Endothelial cell of umbilical vein (primary cell): ENCODE results near the gene ZBTB26. TPM values are rescaled to one million over a fixed set of nuclear protein-coding genes. Genes with fewer than 3 reads are reported as not detected.

Experiments
- BruUV-seq: library from RNA; stranded (reverse); fragments of 400-500 nt; replicated peaks from 2 replicates; lab custom pipeline; 2021; lab: Mats Ljungman, UMichigan
- CTCF ChIA-PET: fragments of 300-600, 350-600 bp; sonication (Branson Sonifier 250); formaldehyde crosslinking; loops from one replicate; lab custom pipeline; 2021; ENCODE audit warnings: antibody characterized with exemption, inconsistent platforms; lab: Charles Lee
- POLR2A ChIA-PET: fragments of 300-600, 350-600 bp; sonication (Branson Sonifier 250); formaldehyde crosslinking; loops from one replicate; lab custom pipeline; 2021; ENCODE audit warnings: antibody characterized with exemption, inconsistent platforms; lab: Charles Lee
- DNase-seq: peaks from one replicate; pipeline ENCODE4 v3.0.0-alpha.2; 2011; ENCODE audit warnings: low read depth, low spot score
- FAIRE-seq: peaks from 2 replicates; lab custom pipeline; 2011; peaks lifted over from hg19 to GRCh38; lab: Jason Lieb, UNC
- H2AFZ ChIP-seq: 2 replicates; pipeline ENCODE4 v1.6.0; 2012; ENCODE audit warnings: low read depth, low read length, control low read depth, inconsistent platforms
- H3K27ac ChIP-seq: 2 replicates; pipeline ENCODE4 v1.5.1; 2011; ENCODE audit warnings: low read depth, mild to moderate bottlenecking, control low read depth, low read length, moderate library complexity; ENCODE audit not compliant: insufficient read depth
- H3K27me3 ChIP-seq, 2 experiments: 2 replicates each; pipeline versions ENCODE4 v1.6.0 to v1.6.1; 2011; ENCODE audit warnings: low read length in 2 of 2, mixed read lengths in 1 of 2; ENCODE audit not compliant: control insufficient read depth in 2 of 2, insufficient read depth in 2 of 2
- H3K36me3 ChIP-seq, 2 experiments: 2 replicates in 1 of 2; 3 replicates in 1 of 2; pipeline ENCODE4 v1.5.1; 2011; ENCODE audit warnings: low read length in 2 of 2, mild to moderate bottlenecking in 1 of 2, moderate library complexity in 1 of 2; ENCODE audit not compliant: control insufficient read depth in 2 of 2, insufficient read depth in 2 of 2; ENCODE audit errors: extremely low read depth in 1 of 2
- H3K4me1 ChIP-seq: 3 replicates; pipeline ENCODE4 v1.5.1; 2011; ENCODE audit warnings: mild to moderate bottlenecking, low read length; ENCODE audit not compliant: control insufficient read depth, insufficient read depth; ENCODE audit errors: extremely low read depth
- H3K4me2 ChIP-seq: 2 replicates; pipeline ENCODE4 v1.6.1; 2011; ENCODE audit warnings: low read length, control low read depth, mixed read lengths; ENCODE audit not compliant: insufficient read depth
- H3K4me3 ChIP-seq, 3 experiments: fragments of 200-600 bp in 1 of 3; sonication (generic), shearing (Covaris generic) in 1 of 3; replicated peaks in 1 of 3; 2 replicates each; pipeline ENCODE4 v1.5.1; 2011 to 2016; ENCODE audit warnings: control low read depth in 3 of 3, low read length in 3 of 3, mild to moderate bottlenecking in 2 of 3, inconsistent platforms in 1 of 3, low read depth in 1 of 3, moderate library complexity in 1 of 3; ENCODE audit not compliant: insufficient read depth in 1 of 3
- H3K79me2 ChIP-seq: 2 replicates; pipeline ENCODE4 v1.6.0; 2012; ENCODE audit warnings: low read length, inconsistent platforms; ENCODE audit not compliant: control insufficient read depth, insufficient read depth
- H3K9ac ChIP-seq: replicated peaks from 2 replicates; pipeline ENCODE3; 2011; ENCODE audit warnings: low read length, control low read depth; ENCODE audit not compliant: insufficient read depth; ENCODE audit errors: extremely low read depth
- H3K9me1 ChIP-seq: replicated peaks from 3 replicates; pipeline ENCODE4 v1.6.0; 2011; ENCODE audit warnings: mild to moderate bottlenecking, low read length; ENCODE audit not compliant: control insufficient read depth, insufficient read depth; ENCODE audit errors: extremely low read depth
- H3K9me3 ChIP-seq: replicated peaks from 2 replicates; pipeline ENCODE4 v1.5.1; 2012; ENCODE audit warnings: low read length, inconsistent platforms; ENCODE audit not compliant: control insufficient read depth, insufficient read depth
- H4K20me1 ChIP-seq: replicated peaks from 2 replicates; pipeline ENCODE3; 2011; ENCODE audit warnings: mild to moderate bottlenecking, low read length; ENCODE audit not compliant: control insufficient read depth, insufficient read depth; ENCODE audit errors: extremely low read depth
- CTCF ChIP-seq, 2 donors: IDR thresholded peaks; 1 replicate in 1 of 2; 2 replicates in 1 of 2; pipeline ENCODE4 v1.5.1; 2011; ENCODE audit warnings: low read length in 2 of 2, mild to moderate bottlenecking in 2 of 2, moderate library complexity in 2 of 2, control low read depth in 1 of 2, inconsistent platforms in 1 of 2, low read depth in 1 of 2; ENCODE audit not compliant: insufficient read depth in 1 of 2; ENCODE audit errors: extremely low read depth in 1 of 2
- EZH2 ChIP-seq: IDR thresholded peaks from 2 replicates; pipeline ENCODE4 v1.6.1; 2012; ENCODE audit warnings: borderline replicate concordance, low read depth, mild to moderate bottlenecking, moderate library complexity, low read length, inconsistent platforms; ENCODE audit not compliant: severe bottlenecking
- FOS ChIP-seq: IDR thresholded peaks from 2 replicates; pipeline ENCODE4 v1.6.1; 2011; ENCODE audit warnings: mild to moderate bottlenecking, low read length, moderate library complexity, borderline replicate concordance; ENCODE audit not compliant: insufficient read depth
- GATA2 ChIP-seq: IDR thresholded peaks from 2 replicates; pipeline ENCODE4 v1.7.0; 2011; ENCODE audit warnings: low read depth, mild to moderate bottlenecking, moderate library complexity, mixed read lengths, low read length; ENCODE audit not compliant: insufficient read length, insufficient read depth
- JUN ChIP-seq: IDR thresholded peaks from 2 replicates; pipeline ENCODE4 v1.6.1; 2011; ENCODE audit warnings: borderline replicate concordance, low read depth; ENCODE audit not compliant: insufficient read length, insufficient read depth
- MYC ChIP-seq: IDR thresholded peaks from one replicate; pipeline ENCODE4 v1.6.1; 2011; ENCODE audit warnings: mild to moderate bottlenecking, low read depth, low read length
- POLR2A ChIP-seq: IDR thresholded peaks from 2 replicates; pipeline ENCODE4 v1.6.1; 2012; ENCODE audit warnings: low read depth, mild to moderate bottlenecking, control low read depth, low read length
- POLR2AphosphoS5 ChIP-seq: IDR thresholded peaks from 2 replicates; pipeline ENCODE4 v1.6.1; 2012; ENCODE audit warnings: low read depth, mild to moderate bottlenecking, control low read depth, low read length, moderate library complexity; ENCODE audit not compliant: insufficient read depth
- dilution Hi-C: fragments of 300-500 bp; cut with MboI; formaldehyde crosslinking; loops from one replicate; pipeline ENCODE4 v1.15.0; 2019; ENCODE audit warnings: low sequenced_read_pairs; ENCODE audit not compliant: extremely low pct_ligation_motif_present
- intact Hi-C: fragments of 100-400 bp; cut with micrococcal nuclease; formaldehyde crosslinking; loops from one replicate; pipeline ENCODE4 v1.10.0; 2022
- polyA plus RNA-seq, 4 experiments: library from polyadenylated mRNA; depleted of rRNA in 3 of 4; stranded (reverse) in 3 of 4; unstranded in 1 of 4; fragments of >200 nt; gene quantifications; 2 replicates each; pipeline versions ENCODE4 v1.2.1 to v1.2.3, GENCODE V29; 2011 to 2012; ENCODE audit warnings: missing spikeins in 1 of 4
- total RNA-seq: library from RNA; stranded (reverse); gene quantifications from 2 replicates; pipeline ENCODE4 v1.2.3, GENCODE V29; 2021
- TF ChIP-seq, protein P1 (sequence below): IDR thresholded peaks from 2 replicates; pipeline ENCODE4 v1.6.1; 2011; ENCODE audit not compliant: insufficient read depth, insufficient read length

Gene ZBTB26
- total and polyA plus RNA-seq, 2 donors (not counting 3 experiments of a cell fraction or from before 2014, with no cell fraction given): 2.6 to 5.0 TPM

DNA sequence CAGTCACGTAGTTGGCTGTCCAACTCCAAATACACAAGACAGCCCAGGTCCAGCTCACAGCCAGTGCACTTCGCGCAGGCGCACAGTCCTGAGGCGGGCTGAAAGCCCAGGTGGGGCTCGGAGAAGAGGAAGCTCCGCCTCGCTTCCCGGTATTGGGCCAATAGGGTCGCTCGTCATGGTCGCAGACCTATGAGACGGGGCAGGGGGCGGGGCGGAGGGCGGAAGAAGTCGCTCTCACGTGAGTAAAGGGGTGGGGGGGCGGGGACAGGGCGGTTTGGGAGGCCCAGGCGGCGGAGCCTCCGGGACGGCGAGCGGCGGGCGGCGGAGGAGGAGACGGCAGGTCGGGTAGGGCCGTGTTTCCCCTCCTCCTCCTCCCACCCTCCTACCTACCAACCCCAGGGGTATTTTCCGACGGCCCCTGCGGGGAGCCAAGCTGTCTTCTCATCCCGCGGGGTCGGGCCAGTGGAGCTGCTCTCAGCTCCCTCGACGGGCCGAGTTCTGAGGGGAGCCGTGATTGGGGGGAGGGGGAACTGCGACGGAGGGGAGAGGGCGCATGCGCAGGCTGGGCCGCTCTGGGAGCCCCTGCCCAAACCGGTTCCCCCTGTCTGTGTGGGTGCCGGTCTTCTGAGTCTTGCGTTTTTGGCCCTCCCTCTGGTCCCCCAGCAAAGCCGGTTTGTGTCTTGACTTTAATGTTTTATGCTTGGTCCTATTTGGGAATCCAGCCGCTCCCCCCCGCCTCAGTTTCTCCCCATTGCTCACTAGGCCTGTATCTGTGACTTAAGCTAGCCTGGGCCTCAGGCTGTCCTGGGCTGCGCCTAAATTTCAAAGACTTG lies 9.7 kb upstream of the ZBTB26 start, which contains the start of gene RABGAP1:
Gene RABGAP1, plus strand, starts transcription at position 272 of the 833 bp plus-strand sequence. CDS start 16,040 bp downstream, outside the sequence.
- Histone ChIP-seq H3K4me2 (peak within 1 kb of the TSS; percentile 96), H2AFZ (peak within 1 kb of the TSS; percentile 48), H3K9ac (peak within 1 kb of the TSS; percentile 88), H3K36me3 (peaks cover 2 to 8% of the 10 kb centered on the region in 2 experiments), H3K27ac (peak within 1 kb of the TSS; percentile 62), H3K9me3 (no peaks in the 10 kb centered on the region), H4K20me1 (peaks cover 3% of the 10 kb centered on the region), H3K4me3 (peak within 1 kb of the TSS; percentile 78 to 96 (median 92)), H3K79me2 (peaks cover 29% of the 10 kb centered on the region), H3K4me1 (peaks cover 12% of the 10 kb centered on the region), H3K27me3 (no peaks in the 10 kb centered on the region), H3K9me1 (no peaks in the 10 kb centered on the region)
- dilution Hi-C loops: no loop called here
- intact Hi-C loops: loop anchor here (1.0 to 5.0 kb wide), 3 partner anchors 10 to 36 kb away; partner anchors contain the start of genes RC3H2 and ZBTB26
- CTCF ChIA-PET: interaction anchor here (0.6 to 1.8 kb wide), 10 partner anchors 9 to 284 kb away, joined by 3 to 12 read pairs (median 5); partner anchors contain the start of gene ZBTB26
- TF ChIP-seq POLR2AphosphoS5 (peak; percentile 87), POLR2A (peak; percentile 81), MYC (no peak), GATA2 (no peak)
- FAIRE-seq (peak; percentile 92), DNase-seq (peak; percentile 98)
- POLR2A ChIA-PET: interaction anchor here (0.6 to 2.0 kb wide), 11 partner anchors 10 to 121 kb away, joined by 3 to 23 read pairs (median 6); partner anchors contain the start of genes RC3H2, ZBTB26 and ZBTB6
- no TSS peak for BruUV-seq

- Histone ChIP-seq H3K27me3 (no peaks in the 10 kb centered on the region), H3K79me2 (peaks cover 30% of the 10 kb centered on the region), H3K9me3 (no peaks in the 10 kb centered on the region), H3K9me1 (no peaks in the 10 kb centered on the region), H3K36me3 (peaks cover 2 to 8% of the 10 kb centered on the region in 2 experiments), H3K27ac (no peak overlapping the region), H2AFZ (peak overlapping the region; percentile 46), H3K4me2 (peak overlapping the region; percentile 17), H3K4me1 (peaks cover 12% of the 10 kb centered on the region), H4K20me1 (peaks cover 3% of the 10 kb centered on the region), H3K4me3 (peak overlapping the region in 2 of 3 experiments; percentile 2 to 14), H3K9ac (no peak overlapping the region)
- TF ChIP-seq GATA2 (no peak), FOS (no peak), EZH2 (no peak), MYC (no peak), JUN (no peak), POLR2AphosphoS5 (no peak), POLR2A (no peak), CTCF (IDR thresholded peaks at IDR 0.05; ENCODE audit: extremely low read depth in 1 of 2, insufficient read depth in 1 of 2, low read depth in 1 of 2, low read length in 2 of 2) (no peak)
- TF ChIP-seq, protein P1, sequence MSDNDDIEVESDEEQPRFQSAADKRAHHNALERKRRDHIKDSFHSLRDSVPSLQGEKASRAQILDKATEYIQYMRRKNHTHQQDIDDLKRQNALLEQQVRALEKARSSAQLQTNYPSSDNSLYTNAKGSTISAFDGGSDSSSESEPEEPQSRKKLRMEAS: no peak
- ChIA-PET POLR2A (interaction anchor here (0.6 to 2.0 kb wide), 11 partner anchors 9 to 121 kb away, joined by 3 to 23 read pairs (median 6); partner anchors contain the start of genes RC3H2, ZBTB26 and ZBTB6), CTCF (interaction anchor here (0.6 to 1.8 kb wide), 10 partner anchors 8 to 285 kb away, joined by 3 to 12 read pairs (median 5); partner anchors contain the start of gene ZBTB26)
- DNase-seq: no peak
- intact Hi-C loops (loop anchor here (2.0 to 5.0 kb wide), 2 partner anchors 36 to 37 kb away; partner anchors contain the start of gene RC3H2), dilution Hi-C loops (no loop called here)
- BruUV-seq: TSS peak; percentile 74
- no peak for FAIRE-seq
Observed at GRCh38 chr9:122940454-122940748, 9.1 kb upstream of the ZBTB26 start.
